Endothelial cell of umbilical vein (primary cell): ENCODE data around the gene KIAA1549. TPM values are rescaled to one million over a fixed set of nuclear protein-coding genes. Genes with fewer than 3 reads are reported as not detected.

Experiments used
- BruUV-seq: library from RNA; stranded (reverse); fragments of 400-500 nt; replicated peaks from 2 replicates; lab custom pipeline; 2021; lab: Mats Ljungman, UMichigan
- CTCF ChIA-PET: fragments of 300-600, 350-600 bp; sonication (Branson Sonifier 250); formaldehyde crosslinking; loops from one replicate; lab custom pipeline; 2021; ENCODE audit warnings: antibody characterized with exemption, inconsistent platforms; lab: Charles Lee
- POLR2A ChIA-PET: fragments of 300-600, 350-600 bp; sonication (Branson Sonifier 250); formaldehyde crosslinking; loops from one replicate; lab custom pipeline; 2021; ENCODE audit warnings: antibody characterized with exemption, inconsistent platforms; lab: Charles Lee
- DNase-seq: peaks from one replicate; pipeline ENCODE4 v3.0.0-alpha.2; 2011; ENCODE audit warnings: low read depth, low spot score
- FAIRE-seq: peaks from 2 replicates; lab custom pipeline; 2011; peaks lifted over from hg19 to GRCh38; lab: Jason Lieb, UNC
- H2AFZ ChIP-seq: 2 replicates; pipeline ENCODE4 v1.6.0; 2012; ENCODE audit warnings: low read depth, low read length, control low read depth, inconsistent platforms
- H3K27ac ChIP-seq: 2 replicates; pipeline ENCODE4 v1.5.1; 2011; ENCODE audit warnings: low read depth, mild to moderate bottlenecking, control low read depth, low read length, moderate library complexity; ENCODE audit not compliant: insufficient read depth
- H3K27me3 ChIP-seq, 2 experiments: 2 replicates each; pipeline versions ENCODE4 v1.6.0 to v1.6.1; 2011; ENCODE audit warnings: low read length in 2 of 2, mixed read lengths in 1 of 2; ENCODE audit not compliant: control insufficient read depth in 2 of 2, insufficient read depth in 2 of 2
- H3K36me3 ChIP-seq, 2 experiments: 2 replicates in 1 of 2; 3 replicates in 1 of 2; pipeline ENCODE4 v1.5.1; 2011; ENCODE audit warnings: low read length in 2 of 2, mild to moderate bottlenecking in 1 of 2, moderate library complexity in 1 of 2; ENCODE audit not compliant: control insufficient read depth in 2 of 2, insufficient read depth in 2 of 2; ENCODE audit errors: extremely low read depth in 1 of 2
- H3K4me1 ChIP-seq: 3 replicates; pipeline ENCODE4 v1.5.1; 2011; ENCODE audit warnings: mild to moderate bottlenecking, low read length; ENCODE audit not compliant: control insufficient read depth, insufficient read depth; ENCODE audit errors: extremely low read depth
- H3K4me2 ChIP-seq: 2 replicates; pipeline ENCODE4 v1.6.1; 2011; ENCODE audit warnings: low read length, control low read depth, mixed read lengths; ENCODE audit not compliant: insufficient read depth
- H3K4me3 ChIP-seq, 3 experiments: fragments of 200-600 bp in 1 of 3; sonication (generic), shearing (Covaris generic) in 1 of 3; replicated peaks in 1 of 3; 2 replicates each; pipeline ENCODE4 v1.5.1; 2011 to 2016; ENCODE audit warnings: control low read depth in 3 of 3, low read length in 3 of 3, mild to moderate bottlenecking in 2 of 3, inconsistent platforms in 1 of 3, low read depth in 1 of 3, moderate library complexity in 1 of 3; ENCODE audit not compliant: insufficient read depth in 1 of 3
- H3K79me2 ChIP-seq: 2 replicates; pipeline ENCODE4 v1.6.0; 2012; ENCODE audit warnings: low read length, inconsistent platforms; ENCODE audit not compliant: control insufficient read depth, insufficient read depth
- H3K9ac ChIP-seq: replicated peaks from 2 replicates; pipeline ENCODE3; 2011; ENCODE audit warnings: low read length, control low read depth; ENCODE audit not compliant: insufficient read depth; ENCODE audit errors: extremely low read depth
- H3K9me1 ChIP-seq: replicated peaks from 3 replicates; pipeline ENCODE4 v1.6.0; 2011; ENCODE audit warnings: mild to moderate bottlenecking, low read length; ENCODE audit not compliant: control insufficient read depth, insufficient read depth; ENCODE audit errors: extremely low read depth
- H3K9me3 ChIP-seq: replicated peaks from 2 replicates; pipeline ENCODE4 v1.5.1; 2012; ENCODE audit warnings: low read length, inconsistent platforms; ENCODE audit not compliant: control insufficient read depth, insufficient read depth
- H4K20me1 ChIP-seq: replicated peaks from 2 replicates; pipeline ENCODE3; 2011; ENCODE audit warnings: mild to moderate bottlenecking, low read length; ENCODE audit not compliant: control insufficient read depth, insufficient read depth; ENCODE audit errors: extremely low read depth
- EZH2 ChIP-seq: IDR thresholded peaks from 2 replicates; pipeline ENCODE4 v1.6.1; 2012; ENCODE audit warnings: borderline replicate concordance, low read depth, mild to moderate bottlenecking, moderate library complexity, low read length, inconsistent platforms; ENCODE audit not compliant: severe bottlenecking
- FOS ChIP-seq: IDR thresholded peaks from 2 replicates; pipeline ENCODE4 v1.6.1; 2011; ENCODE audit warnings: mild to moderate bottlenecking, low read length, moderate library complexity, borderline replicate concordance; ENCODE audit not compliant: insufficient read depth
- GATA2 ChIP-seq: IDR thresholded peaks from 2 replicates; pipeline ENCODE4 v1.7.0; 2011; ENCODE audit warnings: low read depth, mild to moderate bottlenecking, moderate library complexity, mixed read lengths, low read length; ENCODE audit not compliant: insufficient read length, insufficient read depth
- JUN ChIP-seq: IDR thresholded peaks from 2 replicates; pipeline ENCODE4 v1.6.1; 2011; ENCODE audit warnings: borderline replicate concordance, low read depth; ENCODE audit not compliant: insufficient read length, insufficient read depth
- MAX ChIP-seq: IDR thresholded peaks from 2 replicates; pipeline ENCODE4 v1.6.1; 2011; ENCODE audit not compliant: insufficient read depth, insufficient read length
- MYC ChIP-seq: IDR thresholded peaks from one replicate; pipeline ENCODE4 v1.6.1; 2011; ENCODE audit warnings: mild to moderate bottlenecking, low read depth, low read length
- POLR2A ChIP-seq: IDR thresholded peaks from 2 replicates; pipeline ENCODE4 v1.6.1; 2012; ENCODE audit warnings: low read depth, mild to moderate bottlenecking, control low read depth, low read length
- POLR2AphosphoS5 ChIP-seq: IDR thresholded peaks from 2 replicates; pipeline ENCODE4 v1.6.1; 2012; ENCODE audit warnings: low read depth, mild to moderate bottlenecking, control low read depth, low read length, moderate library complexity; ENCODE audit not compliant: insufficient read depth
- dilution Hi-C: fragments of 300-500 bp; cut with MboI; formaldehyde crosslinking; loops from one replicate; pipeline ENCODE4 v1.15.0; 2019; ENCODE audit warnings: low sequenced_read_pairs; ENCODE audit not compliant: extremely low pct_ligation_motif_present
- intact Hi-C: fragments of 100-400 bp; cut with micrococcal nuclease; formaldehyde crosslinking; loops from one replicate; pipeline ENCODE4 v1.10.0; 2022
- polyA plus RNA-seq, 4 experiments: library from polyadenylated mRNA; depleted of rRNA in 3 of 4; stranded (reverse) in 3 of 4; unstranded in 1 of 4; fragments of >200 nt; gene quantifications; 2 replicates each; pipeline versions ENCODE4 v1.2.1 to v1.2.3, GENCODE V29; 2011 to 2012; ENCODE audit warnings: missing spikeins in 1 of 4
- total RNA-seq: library from RNA; stranded (reverse); gene quantifications from 2 replicates; pipeline ENCODE4 v1.2.3, GENCODE V29; 2021
- TF ChIP-seq, protein P1 (sequence below), 2 donors: IDR thresholded peaks; 1 replicate in 1 of 2; 2 replicates in 1 of 2; pipeline ENCODE4 v1.5.1; 2011; ENCODE audit warnings: low read length in 2 of 2, mild to moderate bottlenecking in 2 of 2, moderate library complexity in 2 of 2, control low read depth in 1 of 2, inconsistent platforms in 1 of 2, low read depth in 1 of 2; ENCODE audit not compliant: insufficient read depth in 1 of 2; ENCODE audit errors: extremely low read depth in 1 of 2

KIAA1549 gene
- total and polyA plus RNA-seq, 2 donors (not counting 3 experiments of a cell fraction or from before 2014, with no cell fraction given), result 4.6 to 10.9 TPM

- H4K20me1 ChIP-seq, result no peaks in the 10 kb centered on the region
- no peak overlapping the region for H2AFZ ChIP-seq
- peak; percentile 62 for FAIRE-seq
- TF ChIP-seq GATA2 (no peak), FOS (no peak), JUN (no peak), POLR2AphosphoS5 (no peak), EZH2 (no peak), MAX (no peak), MYC (no peak), POLR2A (no peak)
- TF ChIP-seq, protein P1, sequence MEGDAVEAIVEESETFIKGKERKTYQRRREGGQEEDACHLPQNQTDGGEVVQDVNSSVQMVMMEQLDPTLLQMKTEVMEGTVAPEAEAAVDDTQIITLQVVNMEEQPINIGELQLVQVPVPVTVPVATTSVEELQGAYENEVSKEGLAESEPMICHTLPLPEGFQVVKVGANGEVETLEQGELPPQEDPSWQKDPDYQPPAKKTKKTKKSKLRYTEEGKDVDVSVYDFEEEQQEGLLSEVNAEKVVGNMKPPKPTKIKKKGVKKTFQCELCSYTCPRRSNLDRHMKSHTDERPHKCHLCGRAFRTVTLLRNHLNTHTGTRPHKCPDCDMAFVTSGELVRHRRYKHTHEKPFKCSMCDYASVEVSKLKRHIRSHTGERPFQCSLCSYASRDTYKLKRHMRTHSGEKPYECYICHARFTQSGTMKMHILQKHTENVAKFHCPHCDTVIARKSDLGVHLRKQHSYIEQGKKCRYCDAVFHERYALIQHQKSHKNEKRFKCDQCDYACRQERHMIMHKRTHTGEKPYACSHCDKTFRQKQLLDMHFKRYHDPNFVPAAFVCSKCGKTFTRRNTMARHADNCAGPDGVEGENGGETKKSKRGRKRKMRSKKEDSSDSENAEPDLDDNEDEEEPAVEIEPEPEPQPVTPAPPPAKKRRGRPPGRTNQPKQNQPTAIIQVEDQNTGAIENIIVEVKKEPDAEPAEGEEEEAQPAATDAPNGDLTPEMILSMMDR (IDR thresholded peaks at IDR 0.05; ENCODE audit: extremely low read depth in 1 of 2, insufficient read depth in 1 of 2, low read depth in 1 of 2, low read length in 2 of 2), result no peak
- H3K9me3 ChIP-seq, result no peaks in the 10 kb centered on the region
- peaks cover 2 to 6% of the 10 kb centered on the region in 2 experiments for H3K36me3 ChIP-seq
- no peak overlapping the region for H3K4me3 ChIP-seq
- H3K9me1 ChIP-seq, result no peaks in the 10 kb centered on the region
- intact Hi-C loops, result no loop called here
- no peaks in the 10 kb centered on the region for H3K79me2 ChIP-seq
- CTCF ChIA-PET, result no interaction called here
- no peaks in the 10 kb centered on the region for H3K4me1 ChIP-seq
- POLR2A ChIA-PET, result no interaction called here
- BruUV-seq, result no TSS peak
- no peak overlapping the region for H3K4me2 ChIP-seq
- H3K27ac ChIP-seq, result no peak overlapping the region
- H3K27me3 ChIP-seq, result no peaks in the 10 kb centered on the region
- no peak overlapping the region for H3K9ac ChIP-seq
- dilution Hi-C loops, result no loop called here
- no peak for DNase-seq
These were observed 67.4 kb downstream of the KIAA1549 start for GRCh38 chr7:138913783-138914182.
